ENCODE results near the gene MRPS34. TPM values are rescaled to one million over a fixed set of nuclear protein-coding genes. Genes with fewer than 3 reads are reported as not detected.
"Not testable (repeated sequence)": the region's sequence is repeated elsewhere in the genome, so short reads cannot be mapped to it uniquely, and the experiment has no call there.

Gene MRPS34
- total and polyA plus RNA-seq, 8 donors = 21.1 to 204 (median 103) TPM

- Histone ChIP-seq H3K27me3 (no peaks in the 10 kb centered on the region), H3K9me3 (no peaks in the 10 kb centered on the region), H3K36me3 (peaks cover 22 to 51% (median 47%) of the 10 kb centered on the region in 4 donors), H3K4me3 (no peak overlapping the region), H3K27ac (no peak overlapping the region), H3K4me1 (no peaks in the 10 kb centered on the region)
- 95 to 97% (median 96%) methylated on average over 29 to 33 of the region's 33 CpGs for WGBS, 5 donors
- intact Hi-C loops (cut with DNase I; ENCODE audit: low total_unique reads) = no loop called here
- DNase-seq = no peak
- TF ChIP-seq POLR2A (IDR thresholded peaks at IDR 0.05) (no peak), EP300 (IDR thresholded peaks at IDR 0.05) (no peak), POLR2AphosphoS5 (IDR thresholded peaks at IDR 0.05) (no peak)
- TF ChIP-seq, protein P1, sequence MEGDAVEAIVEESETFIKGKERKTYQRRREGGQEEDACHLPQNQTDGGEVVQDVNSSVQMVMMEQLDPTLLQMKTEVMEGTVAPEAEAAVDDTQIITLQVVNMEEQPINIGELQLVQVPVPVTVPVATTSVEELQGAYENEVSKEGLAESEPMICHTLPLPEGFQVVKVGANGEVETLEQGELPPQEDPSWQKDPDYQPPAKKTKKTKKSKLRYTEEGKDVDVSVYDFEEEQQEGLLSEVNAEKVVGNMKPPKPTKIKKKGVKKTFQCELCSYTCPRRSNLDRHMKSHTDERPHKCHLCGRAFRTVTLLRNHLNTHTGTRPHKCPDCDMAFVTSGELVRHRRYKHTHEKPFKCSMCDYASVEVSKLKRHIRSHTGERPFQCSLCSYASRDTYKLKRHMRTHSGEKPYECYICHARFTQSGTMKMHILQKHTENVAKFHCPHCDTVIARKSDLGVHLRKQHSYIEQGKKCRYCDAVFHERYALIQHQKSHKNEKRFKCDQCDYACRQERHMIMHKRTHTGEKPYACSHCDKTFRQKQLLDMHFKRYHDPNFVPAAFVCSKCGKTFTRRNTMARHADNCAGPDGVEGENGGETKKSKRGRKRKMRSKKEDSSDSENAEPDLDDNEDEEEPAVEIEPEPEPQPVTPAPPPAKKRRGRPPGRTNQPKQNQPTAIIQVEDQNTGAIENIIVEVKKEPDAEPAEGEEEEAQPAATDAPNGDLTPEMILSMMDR (IDR thresholded peaks at IDR 0.05) = no peak
These were observed 32.7 kb downstream of the MRPS34 start for GRCh38 chr16:1740234-1740633.

DNA sequence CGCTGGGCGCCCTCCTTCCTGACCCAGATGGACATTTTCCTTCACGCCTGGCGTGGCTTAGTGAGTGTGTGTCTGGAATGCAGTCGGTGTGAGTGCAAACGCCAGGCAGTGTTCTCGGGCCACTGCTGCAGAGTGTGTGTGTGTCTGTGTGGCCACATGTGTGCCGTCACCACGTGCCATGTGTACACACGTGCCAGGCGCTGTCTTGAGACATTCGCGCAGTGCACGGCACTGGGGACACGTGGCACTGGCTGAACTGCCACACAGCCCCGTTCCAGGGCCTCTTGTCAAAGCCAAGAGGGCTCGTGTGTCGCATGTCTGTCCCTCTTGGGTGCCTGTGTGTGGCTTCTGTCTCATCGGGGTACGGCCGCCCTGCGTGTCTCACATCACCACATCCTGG, 38.1 kb downstream of the MRPS34 start:
- WGBS, 5 donors = 95 to 98% (median 97%) methylated on average over 22 of the region's 22 CpGs
- no peak for DNase-seq
- no peaks in the 10 kb centered on the region for H3K9me3 ChIP-seq
- intact Hi-C loops (cut with DNase I; ENCODE audit: low total_unique reads) = no loop called here
- TF ChIP-seq EP300 (IDR thresholded peaks at IDR 0.05) (no peak), POLR2AphosphoS5 (IDR thresholded peaks at IDR 0.05) (no peak), POLR2A (IDR thresholded peaks at IDR 0.05) (no peak)
- TF ChIP-seq, protein P1 (IDR thresholded peaks at IDR 0.05) = no peak
- no peak overlapping the region for H3K27ac ChIP-seq
- peaks cover 32 to 54% (median 53%) of the 10 kb centered on the region in 4 donors for H3K36me3 ChIP-seq
- no peak overlapping the region for H3K4me3 ChIP-seq
- H3K27me3 ChIP-seq = no peaks in the 10 kb centered on the region
- no peaks in the 10 kb centered on the region for H3K4me1 ChIP-seq

GRCh38 chr16:1734123-1734522, 38.8 kb downstream of the MRPS34 start:
- no peak for DNase-seq
- intact Hi-C loops (cut with DNase I; ENCODE audit: low total_unique reads) = no loop called here
- Histone ChIP-seq H3K9me3 (no peaks in the 10 kb centered on the region), H3K36me3 (peaks cover 39 to 61% (median 60%) of the 10 kb centered on the region in 4 donors), H3K27ac (no peak overlapping the region), H3K4me1 (no peaks in the 10 kb centered on the region), H3K4me3 (no peak overlapping the region), H3K27me3 (no peaks in the 10 kb centered on the region)
- TF ChIP-seq EP300 (IDR thresholded peaks at IDR 0.05) (no peak), POLR2A (IDR thresholded peaks at IDR 0.05) (no peak)
- WGBS, 5 donors = 94 to 97% (median 96%) methylated on average over 19 to 22 of the region's 22 CpGs

GRCh38 chr16:1732551-1732987, 40.4 kb downstream of the MRPS34 start:
- H3K27ac ChIP-seq; H3K27me3 ChIP-seq; intact Hi-C loops (cut with DNase I; ENCODE audit: low total_unique reads); H3K9me3 ChIP-seq; H3K4me3 ChIP-seq; H3K4me1 ChIP-seq; DNase-seq: not testable (repeated sequence)
- H3K36me3 ChIP-seq = peaks cover 55 to 77% (median 76%) of the 10 kb centered on the region in 4 donors
- 80 to 93% (median 91%) methylated on average over 2 to 21 of the region's 21 CpGs for WGBS, 5 donors

DNA sequence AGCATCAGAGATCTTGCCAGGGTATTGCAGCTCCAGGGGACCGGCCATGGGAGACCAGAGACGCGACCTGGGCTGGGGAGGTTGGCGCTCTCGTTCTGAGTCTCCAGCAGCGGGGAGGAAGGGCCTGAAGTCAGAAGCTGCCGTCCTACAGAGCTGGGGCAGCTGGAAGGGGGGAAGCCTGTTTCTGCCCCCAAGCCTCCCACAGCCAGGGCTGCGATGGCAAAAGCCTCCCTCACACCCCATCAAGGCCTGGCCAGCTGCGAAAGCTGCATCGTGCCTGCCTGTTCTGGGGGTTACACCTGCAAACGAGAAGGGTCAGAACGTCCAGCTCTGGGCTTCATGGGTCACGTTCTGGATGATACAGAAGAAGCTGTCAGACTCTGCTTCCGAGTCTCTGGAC, 40.9 kb downstream of the MRPS34 start:
- intact Hi-C loops (cut with DNase I; ENCODE audit: low total_unique reads) = no loop called here
- H3K36me3 ChIP-seq = peaks cover 57 to 82% (median 81%) of the 10 kb centered on the region in 4 donors
- WGBS, 5 donors = 85 to 91% (median 88%) methylated on average over 11 to 14 of the region's 14 CpGs

More for the DNA sequence above, 40.9 kb downstream of the MRPS34 start:
- no peaks in the 10 kb centered on the region for H3K9me3 ChIP-seq
- DNase-seq = no peak
- H3K27me3 ChIP-seq = no peaks in the 10 kb centered on the region
- TF ChIP-seq, protein P1 (IDR thresholded peaks at IDR 0.05) = no peak
- TF ChIP-seq EP300 (IDR thresholded peaks at IDR 0.05) = no peak
- H3K27ac ChIP-seq = no peak overlapping the region
- no peaks in the 10 kb centered on the region for H3K4me1 ChIP-seq
- no peak overlapping the region for H3K4me3 ChIP-seq

Measured in stomach (tissue), 9 donors.